Heart right ventricle (tissue), 16 donors: ENCODE results near the gene DPEP2. TPM values are rescaled to one million over a fixed set of nuclear protein-coding genes. Genes with fewer than 3 reads are reported as not detected.
"Not testable (repeated sequence)": the region's sequence is repeated elsewhere in the genome, so short reads cannot be mapped to it uniquely, and the experiment has no call there.

ENCODE experiments used
- ATAC-seq, 8 donors: fragments of 200-7000 bp; cut with Tn5 transposase; one replicate each; pipeline ENCODE4 v1.9.1; 2020; ENCODE audit warnings: mild to moderate bottlenecking in 8 of 8, moderate library complexity in 8 of 8, moderate number of reproducible peaks in 1 of 8
- DNase-seq, 2 donors: peaks; one replicate each; pipeline ENCODE4 v3.0.0-alpha.2; 2020
- H3K27ac ChIP-seq, 10 donors: fragments of 200-600 bp; sonication (generic) in 2 of 10; one replicate each; pipeline versions ENCODE4 v1.5.0 to v1.8.0; 2020 to 2022; ENCODE audit warnings: mild to moderate bottlenecking in 3 of 10
- H3K27me3 ChIP-seq, 7 donors: fragments of 200-600 bp; one replicate each; pipeline ENCODE4 v1.8.0; 2021 to 2022; ENCODE audit warnings: mild to moderate bottlenecking in 2 of 7
- H3K36me3 ChIP-seq, 9 donors: fragments of 200-600 bp; sonication (generic) in 1 of 9; one replicate each; pipeline versions ENCODE4 v1.5.0 to v1.8.0; 2020 to 2022; ENCODE audit warnings: mild to moderate bottlenecking in 2 of 9
- H3K4me1 ChIP-seq, 9 donors: fragments of 200-600 bp; sonication (generic) in 1 of 9; one replicate each; pipeline versions ENCODE4 v1.5.0 to v1.8.0; 2020 to 2022; ENCODE audit warnings: mild to moderate bottlenecking in 4 of 9
- H3K4me3 ChIP-seq, 10 donors: fragments of 200-600 bp; sonication (generic) in 2 of 10; one replicate each; pipeline versions ENCODE4 v1.5.0 to v1.8.0; 2020 to 2022; ENCODE audit warnings: mild to moderate bottlenecking in 7 of 10, moderate library complexity in 2 of 10
- H3K9me3 ChIP-seq, 11 donors: fragments of 200-600 bp in 10 of 11; sonication (generic) in 2 of 11; one replicate each; pipeline versions ENCODE4 v1.5.0 to v1.8.0; 2013 to 2022; ENCODE audit warnings: mild to moderate bottlenecking in 2 of 11, control low read depth in 1 of 11, moderate library complexity in 1 of 11
- CTCF ChIP-seq, 9 donors: fragments of 200-600 bp; sonication (generic) in 2 of 9; IDR thresholded peaks; one replicate each; pipeline versions ENCODE4 v1.5.0 to v1.8.0; 2021 to 2022; ENCODE audit warnings: antibody characterized with exemption in 9 of 9, mild to moderate bottlenecking in 5 of 9, moderate library complexity in 1 of 9
- WGBS, 2 donors: extraction: QIAGEN DNeasy Blood & Tissue Kit; methylation state at CpG; one replicate each; pipeline ENCODE4 v1.1.7; 2013; ENCODE audit warnings: inconsistent platforms in 1 of 2; 5-methylcytosine and 5-hydroxymethylcytosine counted together
- intact Hi-C, 10 donors: fragments of 100-400 bp; cut with DNase I; formaldehyde crosslinking; loops; one replicate each; pipeline versions ENCODE4 v1.11.1 to v1.14.2; 2022
- long read RNA-seq, 3 donors: library from polyadenylated mRNA; unstranded; transcript quantifications; one replicate each; pipeline ENCODE4 v2.0.0, GENCODE V29; 2020 to 2021
- polyA plus RNA-seq, 2 donors: library from polyadenylated mRNA; stranded (reverse); fragments of 200-250 nt; gene quantifications; one replicate each; pipeline ENCODE4 v1.2.3, GENCODE V29; 2013
- total RNA-seq, 10 donors: library from RNA; stranded (reverse); fragmentation: NEBNext Ultra II Directional in 3 of 10; extraction: Animal tissue kit (Norgen Biotek cat#: 25700) in 3 of 10; gene quantifications; one replicate each; pipeline versions ENCODE4 v1.2.1 to v1.2.4, GENCODE V29; 2021 to 2023
- donor health status: Arrhythmogenic right ventricular cardiomyopathy.
- donor health status: ischemic (EF 13 %, LVEDD 7.1; RV severe dilation, severe dysfunction).
- donor health status: healthy with polysubstance abuse.
- donor health status: DM: no; HTN: yes; CAD: no.
- donor health status: DM: no; HTN: no; CAD: no.
- donor health status: ischemic (EF 25% LVEDD 6.9; RV normal size, moderate dysfunction).
- donor health status: ischemic (EF 25% LVEDD 5.7; RV mildly dilated, moderate dysfunction).
- donor health status: healthy.
- donor health status: DM: yes; HTN: yes; CAD: no.
- donor health status: Ischemic cardiomyopathy.
- donor health status: ischemic (EF 35%, LVEDD 5.7; RV mildly dilated, moderate dysfunction).
- donor health status: nonischemic (EF 11% LVEDD 7.7; RV severe dilation, severe dysfunction).
- donor health status: DM: yes; HTN: yes; CAD: no.
- donor health status: PGD.
- donor health status: ischemic (EF 29% LVEDD 5.4; RV normal size, mild dysfunction).
- donor health status: nonischemic (EF 23%, LVEDD 6.1; RV moderate dilation, normal function).

DPEP2 gene
- 1 to 10 TPM in 9 of 10 donors, not detected in 1; 1.2 to 6.2 (median 1.7) TPM for total RNA-seq
- polyA plus RNA-seq, result 1 to 10 TPM; 1.0 to 1.5 TPM
- long read RNA-seq, donor 1, partial matches to known transcripts, result 0 of 3 reads
- long read RNA-seq, donor 1, other reads (novel, unspliced or antisense), result 3 of 3 reads
- long read RNA-seq, donor 2, partial matches to known transcripts, result 0 of 2 reads
- long read RNA-seq, donor 2, other reads (novel, unspliced or antisense), result 2 of 2 reads
- long read RNA-seq, donor 3, result 0 reads

GRCh38 chr16:67998779-67999688 is at the start of gene DPEP2:
Gene DPEP2 (minus strand): TSS chr16:67999484. CDS start chr16:67993212, 6,272 bp downstream.
- intact Hi-C loops, result loop anchor here in 3 of 10 donors (2.0 to 10.0 kb wide), 2 partner anchors 60 to 236 kb away; partner anchors contain the start of gene ESRP2 (in 2 of the 3)
- WGBS, 2 donors, result 73 to 74% methylated on average over 18 of the region's 18 CpGs

GRCh38 chr16:68047987-68048386 is 48.7 kb upstream of the DPEP2 start:
- H3K4me1 ChIP-seq, result peaks cover 0 to 19% (median 0%) of the 10 kb centered on the region in 9 donors
- H3K4me3 ChIP-seq, result no peak overlapping the region
- DNase-seq (no peak), ATAC-seq (peak in 5 of 8 donors; percentile 16 to 68 (median 44))
- H3K36me3 ChIP-seq, result peaks cover 0 to 74% (median 0%) of the 10 kb centered on the region in 9 donors
- H3K27ac ChIP-seq, result peak overlapping the region in 6 of 10 donors; percentile 16 to 52 (median 44)
- no peaks in the 10 kb centered on the region for H3K9me3 ChIP-seq
- 71 to 80% methylated on average over 2 of the region's 2 CpGs for WGBS, 2 donors
- intact Hi-C loops, result loop anchor here in 2 of 10 donors (10.0 kb wide), 2 partner anchors 113 to 373 kb away; partner anchors contain the start of genes CTRL (in 1 of the 2) and PSMB10 (in 1 of the 2)
- H3K27me3 ChIP-seq, result no peaks in the 10 kb centered on the region
- TF ChIP-seq CTCF (IDR thresholded peaks at IDR 0.05), result no peak

More at GRCh38 chr16:67998779-67999688, at the start of gene DPEP2:
- Histone ChIP-seq H3K4me1 (peaks cover 0 to 46% (median 14%) of the 10 kb centered on the region in 9 donors), H3K27ac (peak within 1 kb of the TSS in 8 of 10 donors; percentile 12 to 93 (median 66)), H3K4me3 (peak within 1 kb of the TSS in 6 of 10 donors; percentile 2 to 54 (median 22))
- not testable (repeated sequence) for H3K9me3 ChIP-seq, H3K27me3 ChIP-seq, H3K36me3 ChIP-seq
- peak in 1 of 2 donors; percentile 23 for DNase-seq
- ATAC-seq, result peak in 6 of 8 donors; percentile 50 to 82 (median 65)

DNA sequence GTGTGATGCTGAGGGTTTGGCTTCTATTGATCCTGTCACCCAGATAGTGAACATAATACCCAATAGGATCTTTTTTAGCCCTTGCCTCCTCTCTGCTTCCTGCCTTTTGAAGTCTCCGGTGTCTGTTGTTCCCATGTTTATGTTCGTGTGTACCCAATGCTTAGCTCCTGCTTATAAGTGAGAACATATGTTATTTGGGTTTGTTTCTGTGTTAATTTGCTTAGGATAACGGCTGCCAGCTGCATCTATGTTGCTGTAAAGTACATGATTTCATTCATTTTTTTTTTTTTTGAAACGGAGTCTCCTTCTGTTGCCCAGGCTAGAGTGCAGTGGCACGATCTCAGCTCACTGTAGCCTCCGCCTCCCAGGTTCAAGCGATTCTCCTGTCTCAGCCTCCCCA is 46.8 kb upstream of the DPEP2 start:
- Histone ChIP-seq H3K27me3 (no peaks in the 10 kb centered on the region), H3K4me1 (peaks cover 0 to 19% (median 0%) of the 10 kb centered on the region in 9 donors), H3K9me3 (no peaks in the 10 kb centered on the region), H3K27ac (no peak overlapping the region), H3K36me3 (peaks cover 0 to 57% (median 0%) of the 10 kb centered on the region in 9 donors), H3K4me3 (no peak overlapping the region)
- WGBS, 2 donors, result 93% methylated on average over 7 of the region's 7 CpGs
- no peak for ATAC-seq
- intact Hi-C loops, result loop anchor here in 2 of 10 donors (10.0 kb wide), 2 partner anchors 111 to 371 kb away; partner anchors contain the start of genes CTRL (in 1 of the 2) and PSMB10 (in 1 of the 2)
- no peak for TF ChIP-seq CTCF (IDR thresholded peaks at IDR 0.05)
- no peak for DNase-seq

DNA sequence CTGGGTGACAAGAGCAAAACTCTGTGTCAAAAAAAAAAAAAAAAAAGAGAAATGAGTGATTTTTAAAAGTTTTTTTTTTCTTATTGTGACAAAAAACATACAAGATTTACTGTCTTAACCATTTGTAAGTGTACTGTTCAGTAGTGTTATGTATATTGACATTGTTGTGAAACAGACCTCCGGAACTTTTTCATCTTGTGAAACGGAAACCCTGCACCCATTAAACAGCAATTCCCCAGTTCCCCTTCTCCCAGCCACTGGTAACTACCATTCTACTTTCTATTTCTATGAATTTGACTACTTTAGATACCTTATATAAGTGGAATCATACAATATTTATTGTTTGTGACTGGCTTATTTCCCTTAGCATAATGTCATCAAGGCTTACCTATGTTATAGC is 42.5 kb upstream of the DPEP2 start:
- Histone ChIP-seq H3K4me3 (no peak overlapping the region), H3K9me3 (no peaks in the 10 kb centered on the region), H3K27ac (peak overlapping the region in 1 of 10 donors; percentile 69), H3K36me3 (peaks cover 0 to 49% (median 0%) of the 10 kb centered on the region in 9 donors), H3K4me1 (peaks cover 0 to 40% (median 0%) of the 10 kb centered on the region in 9 donors), H3K27me3 (no peaks in the 10 kb centered on the region)
- DNase-seq (no peak), ATAC-seq (peak in 1 of 8 donors; percentile 40)
- intact Hi-C loops, result loop anchor here in 7 of 10 donors (2.0 to 10.0 kb wide), 13 partner anchors 49 to 519 kb away; partner anchors contain the start of genes NRN1L (in 6 of the 7), PSMB10 (in 3 of the 7) and CTRL (in 1 of the 7)
- TF ChIP-seq CTCF (IDR thresholded peaks at IDR 0.05), result no peak
- WGBS, 2 donors, result 95 to 96% methylated on average over 2 of the region's 2 CpGs
